HG02759 (cell line): ENCODE measurements around the gene MAP4K4.

Source experiments
- ATAC-seq: cut with Tn5 transposase; IDR thresholded peaks from one replicate; pipeline ENCODE4 v1.9.1; 2021; ENCODE audit warnings: mild to moderate bottlenecking, moderate library complexity; ENCODE audit not compliant: unreplicated experiment

Gene MAP4K4

GRCh38 chr2:101788995-101789970 lies 91.8 kb downstream of the MAP4K4 start:
- no peak for ATAC-seq

DNA sequence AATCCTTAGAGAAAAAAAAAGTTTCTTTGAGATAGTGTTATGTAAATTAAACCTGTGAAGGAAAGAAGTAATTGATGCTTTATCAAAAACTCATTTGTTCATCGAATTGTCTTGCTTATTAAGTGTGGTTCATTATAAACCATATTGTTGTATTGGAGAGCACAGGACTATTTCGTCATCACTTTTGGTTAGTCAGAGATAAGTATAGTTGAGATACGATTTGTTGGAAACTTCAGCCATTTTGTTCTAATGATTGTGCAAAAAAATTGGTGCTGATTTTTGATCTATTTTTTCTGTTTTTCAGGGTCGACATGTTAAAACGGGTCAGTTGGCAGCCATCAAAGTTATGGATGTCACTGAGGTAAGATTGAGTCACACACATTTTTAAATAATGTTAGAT lies 92.9 kb downstream of the MAP4K4 start:
- no peak for ATAC-seq

DNA sequence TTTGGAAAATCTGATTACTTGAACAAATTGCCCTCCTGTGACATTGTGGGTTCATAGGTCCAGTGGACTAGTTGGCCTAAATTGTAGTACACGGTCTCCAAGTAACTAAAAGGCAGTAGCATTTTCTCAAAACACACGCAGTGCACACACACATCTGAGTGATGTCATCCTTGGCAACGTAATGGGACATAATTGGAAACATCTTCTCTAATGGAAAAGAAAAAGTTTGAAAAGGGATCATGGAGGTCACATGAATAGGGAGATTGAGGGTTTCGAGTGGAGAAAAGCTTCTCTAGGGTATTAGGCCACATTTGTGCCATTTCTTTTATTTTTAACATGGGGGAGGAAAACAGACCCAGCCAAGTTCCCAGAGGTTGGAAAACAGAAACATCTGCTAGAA lies 93.3 kb downstream of the MAP4K4 start:
- ATAC-seq: no peak

- ATAC-seq: no peak
Observed at GRCh38 chr2:101792208-101792607, 94.7 kb downstream of the MAP4K4 start.

- ATAC-seq: no peak
Observed at GRCh38 chr2:101793277-101793969, 95.9 kb downstream of the MAP4K4 start.

- ATAC-seq: no peak
Observed at GRCh38 chr2:101794141-101794540, 96.6 kb downstream of the MAP4K4 start.

DNA sequence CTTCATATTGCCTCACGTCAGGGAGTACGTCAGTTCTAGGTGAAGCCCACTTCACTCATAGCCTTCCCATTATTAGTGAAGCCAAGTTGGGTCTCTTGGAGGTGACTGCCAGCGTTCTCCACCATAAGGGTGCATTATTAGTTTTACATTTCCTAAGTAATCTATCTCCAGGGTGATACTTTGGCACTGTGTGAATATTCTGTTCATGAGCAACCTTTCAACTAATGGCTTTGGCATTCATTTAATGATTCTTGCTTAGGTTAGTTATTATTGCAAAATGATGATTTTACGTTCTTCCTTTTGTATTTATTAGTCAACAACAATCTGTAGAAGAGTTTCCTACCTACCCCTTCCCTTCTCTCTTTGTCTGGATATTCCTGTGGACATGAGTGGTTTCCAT lies 97.5 kb downstream of the MAP4K4 start:
- no peak for ATAC-seq

DNA sequence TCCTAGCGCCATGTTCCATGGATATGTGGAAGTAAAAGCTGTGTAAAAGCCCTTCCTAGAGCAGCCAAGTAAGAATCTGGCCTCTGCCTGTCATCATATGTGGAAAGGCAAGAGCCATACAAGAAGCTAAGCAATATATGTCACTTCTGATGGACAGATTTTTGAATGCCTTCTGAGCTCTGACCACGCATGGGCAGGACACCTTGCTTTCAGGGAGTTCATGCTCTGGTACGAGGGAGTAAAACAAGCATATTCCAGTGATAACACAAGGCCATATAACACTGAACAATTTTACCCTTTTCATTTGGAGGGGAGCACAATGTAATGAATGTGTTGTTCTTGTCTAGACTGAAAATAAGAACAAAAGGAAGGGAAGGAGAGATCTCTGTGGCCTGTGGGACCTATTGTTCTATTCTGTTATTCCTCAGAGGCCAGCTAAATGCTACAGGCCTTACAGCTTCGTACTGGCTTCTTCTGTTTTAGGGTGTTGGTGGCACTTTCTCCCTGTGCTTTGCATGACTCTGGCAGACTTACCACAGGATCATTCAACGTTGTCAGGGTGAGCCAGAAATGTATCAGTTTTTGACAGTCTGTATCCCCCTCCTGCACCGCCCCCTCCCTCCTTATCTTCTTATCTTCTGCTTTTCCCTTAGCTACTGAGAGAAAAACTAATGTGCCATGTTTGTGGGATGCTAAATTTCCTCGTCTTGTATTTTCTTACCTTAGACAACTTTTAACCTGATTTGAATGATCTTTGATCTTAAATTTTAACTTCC lies 99.5 kb downstream of the MAP4K4 start:
- no peak for ATAC-seq

DNA sequence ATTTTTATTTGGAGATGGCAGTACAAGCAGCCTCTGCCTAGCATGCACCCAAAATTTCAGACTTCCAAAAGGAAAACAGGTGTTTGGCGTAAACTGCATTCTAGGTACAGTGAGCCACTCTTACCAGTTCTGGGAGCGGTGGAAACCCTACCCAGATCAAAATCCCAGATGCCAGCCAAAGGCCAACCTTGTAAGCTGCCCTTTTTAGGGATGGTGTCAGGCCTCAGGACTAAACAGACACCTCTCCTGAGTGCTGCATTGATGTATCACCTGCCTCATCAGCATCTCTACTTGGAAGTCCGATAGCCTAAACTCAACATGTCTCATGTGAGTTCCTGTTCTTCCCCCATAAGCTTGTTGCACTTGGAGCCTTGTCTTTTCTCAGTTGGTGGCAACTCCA lies 104.0 kb downstream of the MAP4K4 start:
- no peak for ATAC-seq

- ATAC-seq: no peak
Observed at GRCh38 chr2:101802329-101802728, 104.8 kb downstream of the MAP4K4 start.

- ATAC-seq: no peak
Observed at GRCh38 chr2:101803128-101803527, 105.6 kb downstream of the MAP4K4 start.

GRCh38 chr2:101803945-101804696 lies 106.6 kb downstream of the MAP4K4 start:
- ATAC-seq: no peak

- no peak for ATAC-seq
Observed at GRCh38 chr2:101805152-101806088, 107.9 kb downstream of the MAP4K4 start.

GRCh38 chr2:101806123-101806522 lies 108.6 kb downstream of the MAP4K4 start:
- ATAC-seq: no peak

DNA sequence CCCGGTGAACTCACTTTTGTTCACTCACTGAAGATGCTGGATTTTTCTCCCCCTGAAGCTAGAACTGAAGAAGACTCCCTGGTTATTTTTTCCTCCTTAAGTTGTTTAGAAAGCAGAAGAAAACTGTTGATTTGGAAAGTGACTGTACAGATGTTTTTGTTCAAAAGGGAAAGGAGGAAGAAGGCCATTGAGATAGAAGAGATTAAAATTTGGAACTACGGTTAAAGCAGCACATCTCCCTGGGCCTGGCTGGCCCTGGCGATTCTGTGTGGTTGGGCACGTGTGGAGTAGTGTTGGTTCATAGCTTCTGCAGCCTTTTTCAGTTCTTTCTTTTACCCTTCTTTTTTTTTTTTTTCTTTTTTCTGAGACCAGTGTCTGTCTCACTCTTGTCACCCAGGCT lies 109.2 kb downstream of the MAP4K4 start:
- no peak for ATAC-seq

DNA sequence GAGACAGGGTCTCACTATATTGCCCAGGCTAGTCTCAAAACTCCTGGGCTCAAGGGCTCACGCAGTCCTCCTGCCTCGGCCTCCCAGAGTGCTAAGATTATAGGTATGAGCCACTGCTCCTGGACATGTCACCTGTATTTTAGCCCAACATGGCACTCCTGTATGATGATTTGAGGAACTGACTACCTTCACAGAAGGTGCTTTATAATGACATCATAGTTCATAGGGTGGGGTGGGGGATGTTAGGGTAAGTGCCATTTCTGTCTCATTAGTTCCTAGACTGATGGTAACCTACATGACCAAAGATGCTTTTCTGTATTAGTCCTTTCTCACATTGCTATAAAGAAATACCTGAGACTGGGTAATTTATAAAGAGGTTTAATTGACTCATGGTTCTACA lies 109.7 kb downstream of the MAP4K4 start:
- no peak for ATAC-seq

DNA sequence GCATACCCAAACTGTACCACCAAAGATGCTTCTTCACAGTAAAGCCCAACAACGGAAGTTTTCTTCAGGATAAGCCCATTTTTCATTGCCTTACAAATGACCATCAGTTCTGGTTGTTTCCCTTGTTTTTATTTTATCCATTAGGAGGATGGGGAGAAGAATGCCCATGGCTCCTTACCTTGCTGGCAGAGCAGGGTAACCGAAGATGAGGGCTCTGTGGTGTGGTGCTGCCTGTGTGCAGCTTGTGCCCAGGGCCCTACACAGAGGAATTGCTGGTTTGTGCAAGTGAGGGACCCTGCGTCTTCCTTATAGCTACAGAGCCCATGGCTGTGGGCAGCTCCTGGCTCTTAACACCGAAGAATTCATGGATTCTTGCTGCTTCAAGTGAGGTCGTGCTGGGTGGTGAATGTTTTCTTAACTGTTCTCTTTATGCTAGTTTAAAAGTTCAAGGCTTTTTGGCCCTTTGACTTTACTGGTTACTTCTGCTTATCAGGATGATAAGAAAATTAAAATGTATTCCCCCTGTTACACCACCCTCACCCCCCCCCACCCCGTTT lies 110.6 kb downstream of the MAP4K4 start:
- no peak for ATAC-seq

GRCh38 chr2:101809698-101810097 lies 112.2 kb downstream of the MAP4K4 start:
- ATAC-seq: no peak
